GM19452 (cell line): ENCODE measurements around the gene APP.

ENCODE experiments used
- ATAC-seq: cut with Tn5 transposase; IDR thresholded peaks from one replicate; pipeline ENCODE4 v1.9.1; 2021; ENCODE audit not compliant: unreplicated experiment

APP gene

DNA sequence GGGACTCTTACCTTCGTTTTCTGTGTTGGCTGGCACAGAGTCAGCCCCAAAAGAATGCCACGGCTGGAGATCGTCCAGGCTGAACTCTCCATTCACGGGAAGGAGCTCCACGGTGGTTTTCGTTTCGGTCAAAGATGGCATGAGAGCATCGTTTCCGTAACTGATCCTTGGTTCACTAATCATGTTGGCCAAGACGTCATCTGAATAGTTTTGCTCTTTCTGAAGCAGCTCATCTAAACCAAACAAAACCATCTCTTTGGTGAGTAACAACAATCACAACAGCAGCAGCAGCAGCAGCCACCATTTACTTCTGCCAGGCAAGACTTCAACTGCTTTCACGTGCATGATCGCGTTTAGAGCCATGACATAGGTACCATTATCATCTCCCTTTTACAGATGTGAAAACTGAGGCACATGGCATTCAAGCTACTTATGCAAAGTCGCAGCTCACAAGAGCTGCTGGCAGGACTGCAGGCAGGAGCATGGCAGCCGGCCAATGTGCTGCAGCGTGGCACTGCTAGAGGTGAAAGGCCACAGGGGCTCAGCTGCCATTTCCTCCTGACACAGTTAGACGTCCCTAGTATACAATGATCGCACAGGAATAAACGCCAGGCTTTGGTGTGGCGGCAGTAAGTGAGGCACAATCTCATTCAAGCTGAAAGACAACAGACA, 258.7 kb downstream of the APP start:
- no peak for ATAC-seq

DNA sequence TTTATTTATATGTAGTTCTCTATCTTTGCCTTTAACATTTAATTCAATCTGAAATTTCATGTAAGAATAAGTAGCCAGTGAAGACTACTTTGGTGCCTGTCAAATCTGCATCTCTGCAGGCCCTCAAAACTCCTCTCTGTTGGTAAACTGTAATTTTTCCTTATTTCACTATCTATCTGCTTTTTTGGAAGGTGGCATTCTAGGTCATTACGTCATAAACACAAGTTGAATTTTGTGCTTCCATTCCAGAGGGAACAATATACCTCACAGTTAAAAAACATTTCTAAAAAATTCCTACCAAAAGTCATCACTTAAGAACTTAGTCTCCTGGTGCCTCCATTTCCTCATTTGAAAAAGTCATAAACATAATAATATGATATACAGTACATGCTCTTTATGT, 259.8 kb downstream of the APP start:
- ATAC-seq = no peak

DNA sequence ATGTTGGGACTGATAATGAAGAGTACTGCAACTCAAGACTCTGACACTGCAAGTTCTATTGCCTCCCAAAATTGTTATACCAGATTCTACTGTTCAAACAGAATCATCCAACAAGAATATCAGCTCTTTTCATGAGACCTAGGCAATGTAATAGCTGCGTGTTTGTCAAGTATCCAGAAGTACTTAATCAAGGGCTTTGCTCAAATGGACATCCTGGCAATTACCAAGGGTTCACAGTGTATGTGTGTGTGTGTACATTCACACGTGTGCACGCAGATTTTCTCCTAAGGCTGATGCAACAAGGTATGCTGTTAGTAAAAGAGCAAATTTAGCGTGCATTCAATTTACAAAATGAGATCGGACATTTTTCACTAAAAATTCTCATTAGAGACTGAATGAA, 261.2 kb downstream of the APP start:
- ATAC-seq = no peak

DNA sequence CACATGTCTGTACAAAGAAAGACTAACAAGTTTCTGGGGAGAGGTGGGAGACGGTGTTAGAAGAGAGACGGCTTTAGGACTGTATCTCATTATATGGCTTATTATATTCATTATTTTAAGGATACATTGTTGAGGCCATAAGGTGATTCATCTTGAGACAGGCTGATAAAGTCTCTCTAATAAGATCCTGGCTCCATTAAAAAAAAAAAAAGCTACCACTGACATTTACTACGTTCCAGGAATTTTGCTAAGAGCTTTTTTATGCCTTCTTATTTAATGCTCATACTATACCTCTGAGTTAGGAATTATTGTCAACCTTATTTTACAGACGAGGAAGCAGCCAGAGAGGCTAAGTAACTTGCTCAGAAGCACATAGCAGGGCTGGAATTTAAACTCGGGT, 262.1 kb downstream of the APP start:
- no peak for ATAC-seq

DNA sequence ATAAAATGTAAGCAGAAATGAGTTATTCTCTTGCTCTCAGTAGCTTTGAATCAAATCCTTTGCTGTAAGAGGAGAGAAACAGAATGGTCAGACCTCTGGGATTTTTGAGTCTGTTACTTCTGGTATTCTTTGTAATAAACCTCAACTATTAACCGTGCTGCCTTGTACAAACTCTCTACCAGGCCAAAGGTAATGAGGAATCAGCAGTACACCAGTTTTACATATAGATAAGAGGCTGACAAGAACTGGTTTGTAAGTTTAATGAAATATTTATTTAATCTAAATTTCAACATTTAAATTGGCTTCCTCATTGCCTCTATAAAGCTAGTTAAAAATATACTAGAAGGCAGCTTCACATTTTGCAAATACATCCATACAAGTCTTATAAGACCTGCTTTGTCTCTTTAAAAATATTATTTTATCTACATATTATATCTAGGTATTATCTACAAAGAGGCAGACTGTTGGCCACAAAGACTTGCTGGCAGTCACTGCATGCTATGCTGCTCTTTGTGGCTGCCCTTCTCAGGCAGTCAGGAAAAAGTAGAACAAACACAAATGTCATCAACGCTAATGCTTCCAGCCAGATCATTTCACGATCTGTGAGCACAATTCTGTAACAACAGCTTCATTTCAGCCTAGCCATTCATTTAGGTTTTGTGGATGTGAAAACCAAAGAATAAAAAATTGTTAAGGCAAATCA, 262.8 kb downstream of the APP start:
- no peak for ATAC-seq

DNA sequence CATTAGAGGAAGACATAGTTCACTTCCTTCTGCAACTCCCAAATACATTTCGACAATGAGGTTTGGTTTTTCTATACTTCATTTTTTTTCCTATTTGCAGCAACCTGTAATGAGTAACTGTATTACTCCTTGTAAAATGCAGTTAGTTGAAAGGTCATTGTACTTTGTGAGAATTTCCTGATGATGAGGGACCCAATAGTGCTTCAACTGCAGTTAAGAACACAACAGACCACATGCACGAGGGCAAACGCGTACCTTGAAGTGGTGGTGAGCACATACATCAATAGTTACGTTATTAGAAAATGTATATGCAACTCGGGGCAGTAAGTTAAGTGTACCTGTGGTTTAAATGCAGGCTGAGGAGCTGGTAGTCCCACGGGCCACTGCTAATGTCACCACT, 264.0 kb downstream of the APP start:
- ATAC-seq = no peak

DNA sequence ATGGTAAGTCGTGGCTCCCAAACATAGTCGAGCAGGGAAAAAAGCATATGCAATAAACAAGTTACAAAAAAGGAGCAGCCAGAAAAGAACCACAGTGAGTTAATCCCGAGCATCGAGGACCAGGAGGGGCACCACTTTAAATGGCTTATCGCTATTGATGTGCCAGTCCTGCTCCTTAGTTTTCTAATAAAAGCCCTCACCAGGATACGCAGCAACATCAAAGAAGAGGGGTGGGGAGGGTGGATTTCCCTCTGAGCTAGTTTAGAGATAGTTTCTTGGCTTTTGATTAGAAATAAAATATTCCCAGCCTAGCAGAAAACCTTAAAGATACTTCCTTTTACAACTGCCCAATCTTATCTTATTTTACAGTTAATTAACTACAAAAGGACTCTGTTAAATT, 265.4 kb downstream of the APP start:
- no peak for ATAC-seq

DNA sequence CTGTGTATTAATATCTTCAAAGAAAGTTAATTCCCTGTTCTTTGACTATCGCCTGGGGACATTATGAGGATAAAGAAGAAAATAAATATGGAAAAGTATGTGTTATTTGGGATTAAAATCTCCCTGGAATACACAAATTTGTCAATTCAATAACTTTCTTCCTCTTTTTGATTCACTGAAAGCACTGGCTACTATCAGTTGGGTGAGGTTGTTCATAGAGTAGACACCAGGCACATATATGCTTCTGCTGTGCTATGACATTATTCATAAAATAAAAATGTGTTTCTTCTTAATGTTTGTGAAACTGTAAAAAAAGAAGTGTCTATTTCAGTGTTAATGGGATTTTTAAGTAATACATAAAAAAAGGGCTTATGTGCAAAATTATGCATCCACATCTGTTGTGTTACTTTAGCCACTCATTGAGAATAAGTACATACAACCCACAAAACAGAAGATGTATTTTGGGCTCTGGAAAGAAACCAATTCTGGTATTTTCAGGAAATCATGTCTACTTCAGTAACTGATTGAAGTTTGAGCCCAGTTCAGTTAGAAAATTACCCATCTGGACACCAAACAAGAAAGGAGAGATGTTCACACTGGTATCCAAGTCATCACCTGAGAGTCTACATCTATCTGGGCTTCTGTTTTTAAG, 266.4 kb downstream of the APP start:
- no peak for ATAC-seq

DNA sequence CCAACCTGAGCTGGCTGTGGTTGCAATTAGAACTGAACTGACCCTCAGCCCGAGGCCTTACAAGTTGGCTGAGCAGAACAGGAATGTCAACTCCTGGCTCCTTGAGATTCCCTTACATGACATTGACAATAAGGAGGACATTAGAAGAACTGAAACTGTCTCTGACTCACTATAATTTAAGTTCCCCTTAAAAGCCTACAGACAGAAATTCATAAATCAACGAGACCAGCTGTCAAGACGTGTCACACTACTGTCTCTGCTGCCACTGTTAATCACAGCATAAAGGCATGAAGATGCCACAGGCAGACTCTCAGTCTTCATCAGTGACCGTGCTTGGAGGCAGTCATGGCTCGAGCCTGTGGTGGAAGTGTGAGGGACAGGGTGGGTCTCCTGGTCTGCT, 267.0 kb downstream of the APP start:
- ATAC-seq = no peak

DNA sequence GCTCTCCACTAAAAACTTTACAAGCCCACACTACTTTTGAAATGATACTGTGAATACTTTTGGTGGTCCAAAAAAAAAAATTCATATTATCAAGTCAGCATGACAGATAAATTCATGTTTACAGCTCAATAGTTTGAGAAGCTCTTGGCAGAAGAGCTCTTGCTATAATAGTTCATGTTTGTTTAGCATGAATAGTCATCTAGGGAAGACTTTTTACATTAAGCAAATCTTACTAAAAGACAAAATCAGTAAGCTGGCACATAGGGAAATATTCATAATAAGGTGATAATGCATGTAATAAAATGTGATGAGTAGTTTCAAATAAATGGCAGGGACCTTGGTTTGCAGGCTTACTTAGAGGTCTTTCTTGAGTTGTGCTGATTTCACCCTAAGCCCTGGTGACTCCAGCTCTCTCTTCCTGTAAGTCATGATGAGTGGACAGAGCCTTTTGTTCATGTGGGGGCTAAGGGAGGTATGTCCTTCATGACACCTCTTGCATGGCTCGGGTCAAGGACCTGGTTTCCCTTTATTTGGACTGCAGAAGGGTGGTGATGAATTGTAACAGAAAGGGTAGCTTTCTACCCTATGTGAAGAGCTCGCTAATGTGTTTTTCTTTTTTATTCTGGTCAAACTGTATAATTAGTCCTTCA, 269.1 kb downstream of the APP start:
- no peak for ATAC-seq

DNA sequence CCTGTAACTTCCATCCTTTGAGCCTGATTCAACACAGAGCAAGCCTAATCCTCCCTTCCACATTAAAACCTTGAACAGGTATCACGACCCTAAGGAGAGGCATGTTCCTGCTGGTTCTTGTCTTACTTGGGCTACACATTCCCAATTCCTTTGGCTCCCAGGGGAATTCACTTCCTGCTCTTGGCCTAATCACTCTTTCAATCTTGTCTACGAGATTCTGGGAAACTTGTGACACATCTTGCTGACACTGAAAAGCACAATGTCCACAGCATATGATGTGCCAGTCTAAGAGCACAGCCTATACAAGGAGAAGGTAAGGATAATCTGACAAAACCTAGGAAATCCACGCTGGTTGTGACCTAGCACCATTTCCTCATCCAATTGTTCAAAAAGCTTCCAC, 271.9 kb downstream of the APP start:
- ATAC-seq = no peak

DNA sequence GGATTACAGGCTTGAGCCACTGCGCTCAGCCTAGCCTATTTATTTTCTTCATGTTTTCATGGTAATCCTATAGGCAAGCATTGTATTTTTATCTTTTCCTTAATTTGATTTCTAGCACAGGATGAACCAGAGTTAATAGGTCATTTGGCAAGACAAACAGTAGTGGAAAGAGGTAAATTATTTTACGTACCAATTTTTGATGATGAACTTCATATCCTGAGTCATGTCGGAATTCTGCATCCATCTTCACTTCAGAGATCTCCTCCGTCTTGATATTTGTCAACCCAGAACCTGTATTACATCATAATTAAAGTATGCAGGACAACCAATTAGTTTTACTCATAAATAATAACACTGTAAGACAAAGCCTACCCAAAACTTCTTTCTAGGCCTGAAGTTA, 273.2 kb downstream of the APP start:
- ATAC-seq = no peak

DNA sequence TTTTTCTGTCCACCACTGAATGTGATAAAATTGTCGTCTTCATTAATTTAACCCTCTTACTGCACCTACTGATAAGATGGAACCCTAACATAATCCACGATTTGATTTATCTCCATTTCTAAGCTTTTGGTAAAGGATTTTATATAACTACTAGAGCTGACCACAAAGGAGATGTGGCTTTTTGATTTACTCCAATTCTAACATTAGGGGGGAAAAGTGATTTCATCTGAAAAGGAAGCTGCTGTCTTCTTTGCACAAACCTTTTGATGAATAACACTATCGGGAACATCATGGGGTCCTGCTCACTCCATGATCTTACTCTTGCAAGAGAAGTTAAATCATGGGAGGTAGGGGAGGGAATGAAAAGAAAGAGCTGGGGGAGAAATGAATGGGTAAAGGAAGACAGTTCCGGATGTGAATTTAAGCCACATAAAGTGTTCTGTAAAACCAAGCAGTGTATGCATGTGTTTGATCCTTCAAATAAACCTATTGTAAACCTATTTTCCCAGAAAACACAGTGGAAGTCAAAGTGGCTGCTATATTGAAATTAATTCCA, 274.0 kb downstream of the APP start:
- no peak for ATAC-seq

DNA sequence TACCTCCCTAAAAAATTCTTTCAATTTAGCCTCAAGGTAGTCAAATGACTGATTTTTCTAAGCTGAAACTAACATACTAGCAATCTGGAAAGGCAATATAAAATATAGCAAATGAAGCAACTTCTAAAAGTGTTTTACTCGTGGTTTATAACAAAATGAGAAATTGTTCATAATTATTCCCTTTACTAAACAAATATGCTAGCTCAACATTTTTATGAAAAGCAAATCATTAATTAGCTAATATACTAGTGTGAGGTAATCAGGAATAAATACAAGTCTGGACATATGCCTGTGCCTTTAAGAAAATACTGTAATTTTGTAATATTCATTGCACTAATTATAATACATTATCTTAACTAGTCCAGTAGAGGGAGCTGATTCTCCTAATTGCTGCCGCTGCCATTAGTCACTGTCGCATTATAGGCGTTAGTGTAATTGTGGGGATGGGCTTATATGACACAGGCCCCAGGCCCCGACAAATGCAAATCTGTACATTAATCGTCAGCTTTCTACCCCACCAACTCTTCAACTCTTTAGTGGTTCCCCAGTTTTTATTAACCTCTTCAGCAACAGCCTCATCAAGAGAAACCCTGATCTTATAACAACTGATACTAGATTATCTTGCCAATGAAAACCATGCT, 274.9 kb downstream of the APP start:
- peak; percentile 91 for ATAC-seq

DNA sequence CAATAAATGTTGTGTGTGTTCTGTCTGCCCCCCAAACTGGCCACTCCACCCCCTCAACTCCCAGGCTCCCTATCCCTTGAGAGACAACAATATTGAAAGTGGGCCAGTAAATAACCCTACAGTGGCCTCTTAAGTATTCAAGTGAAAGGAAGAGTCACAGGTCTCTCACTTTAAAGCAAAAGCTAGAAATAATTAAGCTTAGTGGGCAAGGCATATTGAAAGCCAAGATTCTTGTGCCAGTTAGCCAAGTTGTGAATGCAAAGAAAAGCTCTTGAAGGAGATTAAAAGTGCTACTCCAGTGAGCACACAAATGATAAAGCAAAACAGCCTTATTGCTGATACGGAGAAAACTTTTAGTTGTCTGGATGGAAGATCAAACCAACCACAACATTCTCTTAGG, 277.4 kb downstream of the APP start:
- ATAC-seq = no peak

DNA sequence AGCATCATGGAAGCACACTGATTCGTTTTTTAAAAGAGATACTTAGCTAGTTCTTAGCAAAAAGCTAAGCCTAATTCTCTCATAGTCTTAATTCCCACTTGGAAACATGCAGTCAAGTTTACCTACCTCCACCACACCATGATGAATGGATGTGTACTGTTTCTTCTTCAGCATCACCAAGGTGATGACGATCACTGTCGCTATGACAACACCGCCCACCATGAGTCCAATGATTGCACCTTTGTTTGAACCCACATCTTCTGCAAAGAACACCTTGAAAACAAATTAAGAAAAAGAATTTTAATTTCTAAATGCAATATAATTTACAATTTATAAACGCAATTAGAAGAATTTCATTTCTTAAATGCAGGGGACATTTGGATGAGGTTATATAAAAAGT, 279.0 kb downstream of the APP start:
- no peak for ATAC-seq

DNA sequence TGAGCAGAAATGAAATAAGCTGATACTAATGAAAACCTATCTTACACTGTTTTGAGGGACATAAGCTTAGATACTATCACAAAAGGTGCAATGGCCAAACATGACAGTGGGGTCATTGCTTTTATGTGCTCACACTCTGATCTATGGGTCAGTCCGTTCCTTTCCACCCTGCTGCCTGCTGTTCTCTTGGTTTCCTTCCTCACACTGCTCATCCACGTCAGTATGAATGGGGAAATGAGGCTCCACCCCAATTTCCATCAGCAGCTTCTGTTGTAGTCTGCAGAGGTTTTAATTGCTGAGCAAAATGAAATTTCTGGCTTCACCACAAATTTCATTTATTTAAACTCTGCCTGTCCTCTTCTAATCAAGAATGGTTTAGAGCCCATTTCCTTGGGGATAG, 280.6 kb downstream of the APP start:
- no peak for ATAC-seq

DNA sequence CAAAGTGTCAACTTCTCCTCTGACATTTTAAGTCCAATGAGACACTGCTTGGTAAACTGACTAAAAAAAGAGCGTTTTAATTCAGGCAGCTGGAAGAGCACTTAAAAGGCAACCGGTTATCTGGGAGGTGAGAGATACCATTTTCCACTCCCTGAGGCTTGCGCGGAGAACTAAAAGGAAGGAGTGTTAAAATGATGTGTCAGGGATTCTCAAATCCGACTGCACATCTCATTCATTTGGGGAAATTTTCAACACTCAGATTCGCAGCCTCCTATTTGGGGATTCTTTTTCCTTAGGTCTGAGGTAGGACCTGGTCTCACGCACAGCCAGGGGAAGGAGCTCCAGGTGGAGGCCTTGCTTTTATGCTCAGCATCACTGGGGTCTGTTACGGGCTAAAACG, 281.9 kb downstream of the APP start:
- ATAC-seq = no peak

DNA sequence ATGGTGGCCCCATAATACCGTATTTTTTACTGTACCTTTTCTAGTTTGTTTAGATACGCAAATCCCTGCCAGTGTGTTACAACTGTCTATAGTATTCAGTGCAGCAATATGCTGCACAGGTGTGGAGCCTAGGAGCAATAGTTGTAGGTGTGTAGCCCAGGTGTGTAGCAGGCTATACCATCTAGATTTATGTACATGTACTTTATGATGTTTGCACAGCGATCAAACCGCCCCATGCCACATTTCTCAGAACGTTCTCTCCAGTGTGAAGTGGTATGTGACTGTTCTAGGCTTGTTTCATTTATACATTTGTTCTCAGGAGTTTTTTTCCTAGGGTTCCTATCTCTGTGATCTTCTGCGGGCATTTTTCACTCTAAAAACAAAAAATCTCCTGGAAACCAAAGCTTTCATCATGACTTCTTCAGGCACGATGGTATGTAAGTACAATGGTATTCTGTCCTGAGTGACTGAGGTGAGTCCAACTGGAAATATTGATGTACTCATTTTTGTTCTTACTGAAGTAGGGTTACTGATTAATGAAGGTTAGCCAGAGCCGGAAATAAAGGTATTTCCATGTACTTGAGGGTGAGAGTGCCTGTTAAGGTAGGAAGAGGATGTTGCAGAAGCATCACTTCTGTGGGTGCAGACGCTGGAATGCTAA, 282.8 kb downstream of the APP start:
- no peak for ATAC-seq

DNA sequence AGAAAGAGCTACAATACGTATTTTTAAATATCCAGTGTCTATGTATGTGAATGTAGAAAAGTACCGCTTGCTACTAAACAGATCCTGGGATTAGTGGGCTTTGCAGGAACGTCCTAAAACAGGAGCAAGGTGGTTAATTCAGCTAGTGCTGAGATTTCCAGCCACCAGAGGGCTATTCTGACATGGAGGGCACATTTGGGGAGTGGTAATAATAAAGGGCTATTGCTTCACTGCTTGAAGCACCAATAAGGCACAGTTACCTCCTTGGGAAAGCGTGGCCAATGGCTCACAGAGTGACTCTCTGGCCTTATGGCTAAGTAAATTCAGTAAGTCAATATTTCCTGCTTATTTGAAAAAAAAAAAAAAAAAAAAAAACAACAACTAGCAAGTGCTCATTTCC, 283.4 kb downstream of the APP start:
- no peak for ATAC-seq

DNA sequence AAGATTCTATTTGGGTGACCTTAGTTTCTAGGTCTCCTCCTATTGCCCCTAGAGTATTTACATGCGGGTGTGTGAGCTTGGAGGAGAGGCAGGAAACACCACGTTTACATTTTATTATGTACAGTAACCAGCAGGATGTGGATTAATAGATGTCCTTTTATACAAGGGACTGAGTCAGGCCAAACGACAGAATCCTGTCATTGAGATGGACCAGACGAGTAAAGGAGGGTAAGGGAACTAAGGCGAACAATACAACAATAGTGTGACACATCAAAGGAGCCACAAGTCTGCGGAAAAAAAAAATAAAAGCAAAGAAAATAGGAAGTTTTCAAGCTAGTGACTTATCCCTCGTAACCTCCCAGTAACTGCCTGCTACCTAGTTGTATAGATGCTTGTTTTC, 284.7 kb downstream of the APP start:
- no peak for ATAC-seq
